Muscle layer of colon (tissue), 2 donors: Measurements from ENCODE around the gene MOB2.

Experiments
- H3K27ac ChIP-seq: one replicate; pipeline ENCODE4 v1.7.0; 2013; ENCODE audit warnings: low read depth, mild to moderate bottlenecking, low read length, moderate library complexity
- H3K27me3 ChIP-seq, 2 donors: one replicate each; pipeline ENCODE4 v1.7.0; 2013; ENCODE audit warnings: low read length in 2 of 2, mild to moderate bottlenecking in 2 of 2; ENCODE audit not compliant: insufficient read depth in 2 of 2, control insufficient read depth in 1 of 2
- H3K36me3 ChIP-seq: one replicate; pipeline ENCODE4 v1.7.0; 2013; ENCODE audit warnings: mild to moderate bottlenecking, low read length; ENCODE audit not compliant: insufficient read depth
- H3K4me1 ChIP-seq: one replicate; pipeline ENCODE4 v1.7.0; 2013; ENCODE audit warnings: mild to moderate bottlenecking, low read length; ENCODE audit not compliant: insufficient read depth
- H3K4me3 ChIP-seq, 2 donors: one replicate each; pipeline ENCODE4 v1.7.0; 2013; ENCODE audit warnings: low read length in 2 of 2, low read depth in 1 of 2, mild to moderate bottlenecking in 1 of 2, moderate library complexity in 1 of 2
- H3K9ac ChIP-seq: one replicate; pipeline ENCODE4 v1.7.0; 2013; ENCODE audit warnings: low read length
- H3K9me3 ChIP-seq: one replicate; pipeline ENCODE4 v1.7.0; 2013; ENCODE audit warnings: mild to moderate bottlenecking, low read length
- donor health status: abdominal sarcoma.
- donor health status: Adenocarcinoma of cecum.

Gene MOB2

GRCh38 chr11:1501421-1502167 is 15.0 kb upstream of the MOB2 start:
- peaks cover 36% of the 10 kb centered on the region for H3K4me1 ChIP-seq
- H3K36me3 ChIP-seq: no peaks in the 10 kb centered on the region
- no peak overlapping the region for H3K4me3 ChIP-seq
- no peaks in the 10 kb centered on the region for H3K9me3 ChIP-seq
- H3K9ac ChIP-seq: no peak overlapping the region
- H3K27me3 ChIP-seq: no peaks in the 10 kb centered on the region
- H3K27ac ChIP-seq: no peak overlapping the region

DNA sequence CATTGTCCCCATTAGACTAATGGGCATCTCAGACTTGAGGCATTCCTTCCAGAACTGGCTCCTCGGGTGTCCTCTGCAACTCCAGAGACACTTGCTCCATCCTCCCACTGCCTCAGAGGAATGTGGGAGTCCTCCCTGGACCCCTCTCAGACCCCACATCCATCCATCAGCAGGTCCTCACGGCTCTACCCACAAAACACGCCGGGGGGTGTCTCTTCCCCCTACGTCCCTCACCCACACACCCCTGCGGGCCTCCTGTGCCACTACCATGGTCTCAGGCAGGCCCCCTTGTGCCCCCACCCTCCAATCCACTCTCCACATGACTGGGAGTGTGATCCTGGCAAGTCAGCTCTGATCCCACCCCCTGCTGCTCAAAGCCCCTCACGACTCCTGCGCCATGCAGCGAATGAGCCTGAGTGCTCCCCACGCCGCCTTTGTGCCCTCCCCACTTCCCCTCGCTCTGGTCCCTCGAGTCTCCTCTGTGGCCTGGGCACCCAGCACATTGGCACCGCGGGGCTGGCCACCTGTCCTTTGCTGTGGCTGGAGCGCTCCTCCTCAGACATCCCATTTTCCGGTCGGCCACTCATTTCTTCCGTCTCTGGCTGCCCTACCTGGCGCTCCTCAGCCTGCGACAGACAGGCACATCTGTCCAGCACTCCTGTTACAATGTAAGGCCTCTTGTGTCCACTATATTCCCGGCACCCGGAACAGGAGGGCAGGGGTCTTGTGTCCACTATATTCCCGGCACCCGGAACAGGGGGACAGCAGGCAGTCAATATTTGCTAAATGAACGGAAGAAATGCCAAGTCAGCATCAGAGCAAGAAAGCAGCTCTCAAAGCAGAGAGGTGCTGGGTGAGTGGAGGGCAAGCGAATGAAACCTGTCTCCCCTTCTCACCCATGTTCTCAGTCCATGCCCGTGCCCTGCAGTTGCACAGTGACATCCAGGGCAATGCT is 14.2 kb upstream of the MOB2 start:
- Histone ChIP-seq H3K9me3 (no peaks in the 10 kb centered on the region), H3K27ac (no peak overlapping the region), H3K4me3 (no peak overlapping the region), H3K36me3 (no peaks in the 10 kb centered on the region), H3K9ac (no peak overlapping the region), H3K27me3 (no peaks in the 10 kb centered on the region), H3K4me1 (peaks cover 43% of the 10 kb centered on the region)

DNA sequence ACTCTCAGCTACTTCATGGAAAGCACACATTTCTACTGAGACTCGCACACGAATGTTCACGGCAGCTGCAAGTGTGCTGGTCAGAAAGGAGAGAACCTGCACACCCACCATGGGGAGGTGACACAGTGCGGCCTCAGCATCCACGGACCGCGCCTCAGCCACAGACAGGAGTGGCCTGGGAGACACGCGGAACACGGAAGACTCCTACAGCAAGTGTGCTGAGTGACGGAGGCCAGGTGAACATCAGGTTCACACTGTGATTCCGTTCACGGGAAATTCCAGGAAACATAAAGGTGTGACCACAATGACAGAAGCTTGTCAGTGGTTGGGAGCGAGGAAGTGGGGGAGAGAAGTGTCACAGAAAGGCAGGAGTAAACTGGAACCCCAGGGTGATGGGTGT is 13.3 kb upstream of the MOB2 start:
- Histone ChIP-seq H3K9me3 (no peaks in the 10 kb centered on the region), H3K4me3 (no peak overlapping the region), H3K27ac (no peak overlapping the region), H3K27me3 (no peaks in the 10 kb centered on the region), H3K4me1 (peaks cover 42% of the 10 kb centered on the region), H3K9ac (no peak overlapping the region), H3K36me3 (no peaks in the 10 kb centered on the region)

DNA sequence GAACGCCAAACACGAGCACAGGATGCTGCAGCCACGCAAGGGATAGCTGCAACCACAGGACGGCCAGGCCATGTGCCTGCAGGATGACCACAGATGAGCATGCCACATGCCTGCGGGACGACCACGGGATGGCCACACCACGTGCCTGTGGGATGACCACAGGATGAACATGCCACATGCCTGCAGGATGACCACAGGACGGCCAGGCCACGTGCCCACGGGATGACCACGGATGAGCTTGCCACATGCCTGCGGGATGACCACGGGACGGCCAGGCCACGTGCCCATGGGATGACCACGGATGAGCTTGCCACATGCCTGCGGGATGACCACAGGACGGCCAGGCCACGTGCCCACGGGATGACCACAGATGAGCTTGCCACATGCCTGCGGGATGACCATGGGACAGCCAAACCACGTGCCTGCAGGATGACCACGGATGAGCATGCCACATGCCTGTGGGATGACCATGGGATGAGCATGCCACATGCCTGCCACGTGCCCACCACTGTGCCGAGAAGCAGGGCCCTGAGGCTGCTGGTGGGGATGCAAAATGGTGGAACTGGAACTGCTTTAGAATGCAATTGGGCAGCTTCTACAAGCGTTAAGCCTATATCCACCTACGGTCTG is 12.8 kb upstream of the MOB2 start:
- H3K27ac ChIP-seq: no peak overlapping the region
- no peaks in the 10 kb centered on the region for H3K9me3 ChIP-seq
- no peak overlapping the region for H3K4me3 ChIP-seq
- H3K27me3 ChIP-seq: no peaks in the 10 kb centered on the region
- H3K4me1 ChIP-seq: peaks cover 37% of the 10 kb centered on the region
- no peak overlapping the region for H3K9ac ChIP-seq
- no peaks in the 10 kb centered on the region for H3K36me3 ChIP-seq

- Histone ChIP-seq H3K27ac (no peak overlapping the region), H3K9ac (no peak overlapping the region), H3K4me1 (peaks cover 26% of the 10 kb centered on the region), H3K4me3 (no peak overlapping the region), H3K27me3 (no peaks in the 10 kb centered on the region), H3K36me3 (no peaks in the 10 kb centered on the region), H3K9me3 (no peaks in the 10 kb centered on the region)
Measured at GRCh38 chr11:1498262-1498661, 11.7 kb upstream of the MOB2 start.

DNA sequence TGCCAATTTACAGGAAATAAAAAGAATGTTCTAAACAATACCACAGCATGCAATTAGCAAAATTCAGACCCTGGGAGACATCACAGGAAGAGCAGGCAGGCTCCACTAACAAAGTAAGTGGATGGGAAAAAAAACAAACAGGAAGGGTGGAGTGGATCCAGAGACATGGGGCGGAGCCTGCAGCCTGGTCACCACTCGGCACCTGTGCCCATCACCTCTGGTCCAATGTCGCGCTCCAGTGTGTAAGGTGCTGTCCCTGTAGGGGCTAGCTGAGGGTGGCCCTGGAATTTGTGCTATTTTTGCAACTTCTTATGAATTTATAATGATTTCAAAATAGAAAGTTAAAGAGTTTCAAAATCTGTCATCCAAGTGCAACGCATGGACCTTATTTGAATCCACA is 11.0 kb upstream of the MOB2 start:
- peaks cover 19% of the 10 kb centered on the region for H3K4me1 ChIP-seq
- H3K36me3 ChIP-seq: no peaks in the 10 kb centered on the region
- H3K9me3 ChIP-seq: no peaks in the 10 kb centered on the region
- H3K4me3 ChIP-seq: no peak overlapping the region
- no peak overlapping the region for H3K9ac ChIP-seq
- H3K27ac ChIP-seq: no peak overlapping the region
- H3K27me3 ChIP-seq: no peaks in the 10 kb centered on the region

- Histone ChIP-seq H3K9ac (no peak overlapping the region), H3K27me3 (no peaks in the 10 kb centered on the region), H3K36me3 (no peaks in the 10 kb centered on the region), H3K27ac (no peak overlapping the region), H3K4me1 (peaks cover 11% of the 10 kb centered on the region), H3K4me3 (no peak overlapping the region), H3K9me3 (no peaks in the 10 kb centered on the region)
Measured at GRCh38 chr11:1496761-1497095, 10.1 kb upstream of the MOB2 start.

DNA sequence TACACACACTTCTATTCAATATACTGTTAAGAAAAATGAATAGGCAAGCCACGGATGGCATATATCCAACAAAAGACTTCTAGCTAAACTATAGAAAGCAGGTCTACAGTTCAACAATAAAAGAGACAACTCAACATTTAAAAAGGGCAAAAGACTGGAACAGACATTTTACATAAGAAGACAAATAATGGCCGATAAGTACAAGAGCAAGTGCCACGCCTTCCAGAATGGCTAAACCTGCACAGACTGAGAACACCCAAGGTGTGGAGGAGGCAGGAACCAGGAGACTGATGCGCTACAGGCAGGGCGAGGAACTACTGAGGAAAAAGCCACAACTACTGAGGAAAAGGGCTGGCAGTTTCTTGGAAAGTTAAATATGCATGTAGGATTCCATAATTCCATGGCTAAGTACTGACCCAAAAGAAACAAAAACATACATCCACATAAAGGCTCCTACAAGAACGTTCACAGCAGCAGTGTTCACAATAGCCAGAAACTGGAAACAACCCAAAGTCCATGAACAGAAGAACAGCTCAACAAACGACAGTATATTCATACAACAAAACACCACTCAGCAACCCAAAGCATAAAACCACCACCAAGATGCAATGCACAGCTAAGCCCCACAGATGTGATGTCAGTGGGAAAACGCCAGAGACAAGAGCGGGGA is 9.6 kb upstream of the MOB2 start:
- H3K27ac ChIP-seq: no peak overlapping the region
- no peak overlapping the region for H3K4me3 ChIP-seq
- no peak overlapping the region for H3K9ac ChIP-seq
- no peaks in the 10 kb centered on the region for H3K27me3 ChIP-seq
- H3K4me1 ChIP-seq: peaks cover 11% of the 10 kb centered on the region
- no peaks in the 10 kb centered on the region for H3K36me3 ChIP-seq
- no peaks in the 10 kb centered on the region for H3K9me3 ChIP-seq

GRCh38 chr11:1494650-1495049 is 8.1 kb upstream of the MOB2 start:
- H3K27me3 ChIP-seq: no peaks in the 10 kb centered on the region
- H3K4me3 ChIP-seq: no peak overlapping the region
- H3K4me1 ChIP-seq: peaks cover 12% of the 10 kb centered on the region
- no peaks in the 10 kb centered on the region for H3K9me3 ChIP-seq
- H3K27ac ChIP-seq: no peak overlapping the region
- H3K9ac ChIP-seq: no peak overlapping the region
- no peaks in the 10 kb centered on the region for H3K36me3 ChIP-seq

DNA sequence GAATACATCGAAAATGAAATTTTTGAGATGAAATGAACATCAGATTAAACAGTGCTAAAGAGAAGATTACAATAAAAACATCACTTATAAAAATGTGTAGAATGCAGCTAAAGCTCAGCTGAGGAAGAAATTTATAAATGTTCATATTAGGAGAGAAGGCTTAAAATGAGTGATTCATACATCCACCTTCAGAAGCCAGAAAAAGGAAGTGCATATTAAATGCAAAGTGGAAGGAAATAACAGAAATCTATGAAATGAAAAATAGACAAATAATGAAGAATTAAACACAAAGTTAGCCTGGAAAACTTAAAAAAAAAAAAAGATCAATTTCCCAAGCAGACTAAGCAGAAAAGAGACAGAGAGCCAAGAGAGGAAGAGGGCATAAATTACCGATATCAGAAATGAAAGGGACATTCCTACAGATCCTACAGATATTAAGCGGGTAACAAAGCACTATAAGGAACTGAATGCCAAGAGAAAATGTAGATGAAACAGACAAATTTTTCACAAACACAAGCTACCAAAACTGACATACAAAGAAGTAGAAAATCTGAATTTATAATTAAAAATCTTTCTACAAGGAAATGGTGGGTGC is 7.2 kb upstream of the MOB2 start:
- H3K9me3 ChIP-seq: no peaks in the 10 kb centered on the region
- no peaks in the 10 kb centered on the region for H3K36me3 ChIP-seq
- no peak overlapping the region for H3K27ac ChIP-seq
- no peak overlapping the region for H3K9ac ChIP-seq
- peaks cover 21% of the 10 kb centered on the region for H3K4me1 ChIP-seq
- no peak overlapping the region for H3K4me3 ChIP-seq
- no peaks in the 10 kb centered on the region for H3K27me3 ChIP-seq

- no peak overlapping the region for H3K27ac ChIP-seq
- no peaks in the 10 kb centered on the region for H3K36me3 ChIP-seq
- no peaks in the 10 kb centered on the region for H3K27me3 ChIP-seq
- peaks cover 32% of the 10 kb centered on the region for H3K4me1 ChIP-seq
- H3K4me3 ChIP-seq: no peak overlapping the region
- H3K9ac ChIP-seq: no peak overlapping the region
- H3K9me3 ChIP-seq: no peaks in the 10 kb centered on the region
Measured at GRCh38 chr11:1491379-1491778, 4.8 kb upstream of the MOB2 start.
